HPDE6-E6E7 (cell line): Measurements from ENCODE around the gene PHACTR3.

Source experiments
- DNase-seq: peaks from one replicate; pipeline ENCODE4 v3.0.0; 2011; ENCODE audit warnings: missing footprints; ENCODE audit errors: extremely low spot score

The PHACTR3 gene

GRCh38 chr20:59751075-59751711 lies 146.9 kb downstream of the PHACTR3 start:
- DNase-seq, result peak; percentile 85

- DNase-seq, result no peak
Observed at GRCh38 chr20:59752101-59752586, 147.8 kb downstream of the PHACTR3 start.

- no peak for DNase-seq
Observed at GRCh38 chr20:59752704-59753460, 148.5 kb downstream of the PHACTR3 start.

DNA sequence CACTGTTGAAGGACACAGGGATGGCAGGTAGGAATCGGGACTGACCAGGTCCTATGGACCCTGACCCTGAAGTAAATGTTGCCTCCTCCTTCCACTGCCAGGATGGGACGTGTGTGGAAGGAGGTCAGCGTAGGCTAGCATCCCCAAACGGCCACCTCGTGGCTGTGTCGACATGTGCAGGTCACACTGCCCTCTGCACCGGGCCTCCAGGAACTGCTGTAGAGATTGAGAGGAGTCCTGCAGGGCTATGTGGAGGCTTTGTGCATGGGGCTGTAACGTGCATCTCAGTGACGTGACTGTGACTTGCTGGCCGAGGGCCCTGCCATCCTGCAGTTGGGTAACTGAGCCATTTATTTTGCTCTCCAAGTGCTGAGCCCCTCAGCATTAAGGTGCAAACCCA lies 149.5 kb downstream of the PHACTR3 start:
- DNase-seq, result no peak

GRCh38 chr20:59754551-59754950 lies 150.2 kb downstream of the PHACTR3 start:
- no peak for DNase-seq

GRCh38 chr20:59756241-59756640 lies 151.9 kb downstream of the PHACTR3 start:
- DNase-seq, result no peak

DNA sequence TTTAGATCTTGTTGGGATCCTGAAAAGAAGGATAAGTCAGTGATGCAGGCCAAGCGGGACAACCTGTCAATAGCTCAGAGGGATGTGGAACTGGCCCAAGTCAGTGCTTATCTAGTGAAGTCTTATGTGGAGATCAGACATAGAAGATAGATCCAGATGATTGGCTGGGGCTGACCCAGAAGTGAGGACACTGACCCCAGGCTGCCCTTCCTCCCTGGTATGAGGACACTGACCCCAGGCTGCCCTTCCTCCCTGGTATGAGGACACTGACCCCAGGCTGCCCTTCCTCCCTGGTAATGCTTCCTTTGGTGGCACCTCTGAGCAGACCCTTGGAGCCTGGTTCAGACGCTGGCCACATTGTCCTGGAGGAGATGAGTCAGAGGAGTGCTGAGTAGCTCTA lies 159.7 kb downstream of the PHACTR3 start:
- no peak for DNase-seq

- peak; percentile 46 for DNase-seq
Observed at GRCh38 chr20:59765599-59766177, 161.3 kb downstream of the PHACTR3 start.

DNA sequence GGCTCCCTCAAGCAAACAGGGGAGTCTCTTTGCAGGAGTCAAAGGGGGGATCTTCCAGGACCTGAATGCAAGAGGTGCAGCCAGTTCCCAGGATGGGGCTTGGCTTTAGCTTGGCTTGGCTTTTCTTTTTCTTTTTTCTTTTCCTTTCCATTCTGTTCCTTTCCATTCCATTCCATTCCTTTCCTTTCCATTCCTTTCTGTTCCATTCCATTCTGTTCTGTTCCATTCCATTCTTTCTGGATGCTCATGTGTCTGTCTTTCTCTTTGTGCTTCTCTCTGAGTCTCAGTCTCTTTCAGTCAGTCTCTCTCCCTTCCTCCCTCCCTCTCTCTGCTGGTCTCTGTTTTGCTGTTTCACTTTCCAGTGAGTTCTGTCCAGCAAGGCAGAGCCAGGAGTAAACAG lies 163.3 kb downstream of the PHACTR3 start:
- no peak for DNase-seq

DNA sequence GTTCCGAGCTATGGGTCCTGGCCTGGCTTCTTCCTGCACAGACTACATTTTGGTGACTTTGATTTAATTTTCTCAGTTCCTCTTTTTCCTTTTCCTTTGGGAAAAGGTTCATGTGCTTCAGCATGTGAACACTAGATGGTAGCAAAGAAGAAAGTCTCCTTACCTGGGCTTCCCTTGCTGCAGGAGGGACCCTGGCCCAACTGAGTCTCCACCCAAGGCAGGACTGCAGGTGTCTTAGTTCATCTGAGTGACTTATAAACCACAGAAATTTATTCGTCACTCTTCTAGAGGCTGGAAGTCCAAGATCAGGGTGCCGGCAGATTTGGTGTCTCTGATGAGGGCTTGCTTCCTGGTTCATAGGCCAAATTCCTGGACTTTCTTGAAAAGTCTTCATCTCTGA lies 165.9 kb downstream of the PHACTR3 start:
- DNase-seq, result peak; percentile 67

DNA sequence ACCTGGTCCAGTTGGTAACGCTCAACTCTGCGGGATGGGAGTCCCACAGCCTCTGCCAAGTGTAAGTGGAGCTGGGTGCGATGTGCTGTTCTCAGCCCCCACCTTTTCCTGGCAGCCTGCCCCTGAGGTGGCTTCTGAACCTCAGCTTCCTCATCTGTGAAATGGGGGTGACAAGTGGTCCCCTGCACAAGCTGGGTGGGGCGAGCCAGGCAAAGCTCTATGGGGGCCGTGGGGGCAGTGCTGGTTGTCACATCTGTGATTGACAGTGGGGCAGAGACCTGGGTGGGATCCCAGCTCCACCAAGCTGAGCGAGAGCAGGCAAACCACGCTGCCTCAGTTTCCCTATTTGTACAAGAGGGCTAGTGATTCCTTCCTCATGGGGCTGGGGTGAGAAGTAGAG lies 166.5 kb downstream of the PHACTR3 start:
- DNase-seq, result no peak

DNA sequence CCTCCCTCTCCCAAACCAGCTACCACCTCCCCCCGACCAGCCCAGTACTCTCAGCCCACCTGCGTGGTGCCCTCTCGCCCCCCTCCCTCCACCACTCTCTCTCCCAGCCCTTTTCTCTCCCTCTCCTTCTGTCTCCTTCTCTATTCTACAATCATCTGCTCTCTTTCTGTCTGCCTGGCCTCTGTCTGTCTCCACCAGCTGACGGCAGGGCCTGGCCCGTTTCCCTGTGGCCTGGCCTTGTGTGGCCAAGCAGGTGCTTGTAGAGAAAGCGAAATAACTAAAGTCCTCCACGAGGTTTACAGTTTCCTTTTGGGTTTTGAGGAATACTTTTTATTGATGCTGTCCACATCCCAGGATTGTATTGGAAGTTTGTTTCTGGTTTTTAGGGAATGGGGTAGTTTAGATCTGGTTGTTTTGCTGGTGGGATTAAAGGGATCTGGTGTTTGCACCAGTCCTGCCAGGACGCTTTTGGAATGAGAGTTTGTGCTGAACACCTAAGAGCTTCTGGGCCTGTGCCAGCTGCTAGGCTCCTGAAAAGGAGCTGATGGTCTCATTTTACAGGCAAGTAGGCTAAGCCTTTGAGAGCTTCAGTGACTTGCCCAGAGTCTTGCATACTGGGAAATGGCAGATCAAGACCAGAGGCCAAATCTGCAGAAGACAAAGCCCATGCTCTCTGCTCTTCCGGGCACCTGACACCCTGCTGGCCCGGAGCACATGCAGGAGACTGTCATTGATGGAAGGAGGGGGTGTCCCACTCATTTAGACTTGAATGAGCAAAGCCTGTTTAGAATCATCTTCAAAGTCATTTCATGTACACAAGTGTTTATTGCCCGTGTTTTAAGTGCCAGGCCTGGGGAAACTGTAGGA lies 167.4 kb downstream of the PHACTR3 start:
- no peak for DNase-seq

- no peak for DNase-seq
Observed at GRCh38 chr20:59772373-59772705, 168.0 kb downstream of the PHACTR3 start.

DNA sequence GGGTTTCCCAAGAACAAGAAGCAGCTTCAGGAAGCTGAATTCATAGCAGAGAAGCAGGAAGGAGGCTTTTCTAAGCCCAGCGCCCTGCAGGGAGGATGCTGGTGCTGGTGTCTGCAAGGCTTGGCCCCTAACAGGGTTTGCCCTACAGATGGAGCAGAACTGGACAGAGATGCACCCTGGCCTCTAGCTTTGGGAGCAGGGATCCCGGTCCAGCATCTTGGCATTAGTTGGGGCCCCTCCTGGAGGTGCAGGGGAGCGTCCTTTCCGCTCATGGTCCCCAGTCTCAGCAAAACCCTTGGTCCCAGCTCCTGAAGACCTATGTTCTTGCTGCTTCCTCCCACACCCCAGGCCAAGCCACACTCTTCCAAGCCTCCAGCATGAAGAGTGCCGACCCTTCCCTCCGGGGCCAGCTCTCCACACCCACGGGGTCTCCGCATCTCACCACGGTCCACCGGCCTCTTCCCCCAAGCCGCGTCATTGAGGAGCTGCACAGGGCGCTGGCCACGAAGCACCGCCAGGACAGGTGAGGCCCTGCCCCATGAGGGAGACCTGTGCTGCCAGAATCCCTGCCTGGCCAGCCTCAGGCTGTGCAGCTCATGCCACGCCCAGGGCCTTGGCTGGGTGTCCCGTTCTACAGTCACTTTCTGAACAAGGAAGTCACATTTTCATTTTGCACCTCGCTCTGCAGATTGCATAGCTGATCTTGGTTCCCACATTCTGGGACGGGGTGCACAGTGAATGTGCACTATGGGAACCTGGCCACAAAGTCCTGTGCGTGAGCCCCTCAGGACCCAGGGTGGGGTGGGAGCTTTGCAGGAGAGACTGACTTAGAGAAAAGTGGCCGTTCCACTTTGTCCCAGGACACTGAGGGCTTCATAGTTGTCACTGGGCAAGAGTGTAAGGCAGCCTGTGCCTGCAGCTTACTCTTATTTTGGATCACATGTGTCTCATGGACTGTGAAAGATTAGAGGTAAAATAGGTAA lies 168.9 kb downstream of the PHACTR3 start:
- no peak for DNase-seq

DNA sequence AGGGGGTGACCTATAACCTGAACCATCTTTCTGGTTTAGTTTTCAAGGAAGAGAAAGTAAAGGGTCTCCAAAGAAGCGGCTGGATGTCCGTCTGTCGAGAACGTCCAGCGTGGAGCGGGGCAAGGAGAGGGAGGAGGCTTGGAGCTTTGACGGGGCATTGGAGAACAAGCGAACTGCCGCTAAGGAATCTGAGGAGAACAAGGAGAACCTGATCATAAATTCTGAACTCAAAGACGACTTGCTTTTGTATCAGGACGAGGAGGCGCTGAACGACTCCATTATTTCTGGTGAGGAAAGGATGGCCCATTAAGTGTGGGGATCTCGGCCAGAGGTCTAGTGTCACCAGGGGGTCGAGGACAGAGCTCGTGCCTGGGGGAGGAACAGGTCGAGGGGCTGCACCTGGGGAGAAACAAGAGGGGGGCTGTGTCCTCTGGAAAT lies 169.9 kb downstream of the PHACTR3 start:
- no peak for DNase-seq

- no peak for DNase-seq
Observed at GRCh38 chr20:59774921-59775686, 170.8 kb downstream of the PHACTR3 start.

- DNase-seq, result no peak
Observed at GRCh38 chr20:59775687-59776055, 171.3 kb downstream of the PHACTR3 start.

GRCh38 chr20:59776059-59776603 lies 171.8 kb downstream of the PHACTR3 start:
- no peak for DNase-seq

GRCh38 chr20:59776626-59777330 lies 172.4 kb downstream of the PHACTR3 start:
- DNase-seq, result no peak
